GM12892 (cell line): ENCODE data around the gene FOXL1.

Experiments used
- POLR2A ChIP-seq: IDR thresholded peaks from 2 replicates; pipeline ENCODE4 v1.6.1; 2011; ENCODE audit warnings: low read depth, low read length, control low read depth
- POLR2AphosphoS5 ChIP-seq: IDR thresholded peaks from 2 replicates; pipeline ENCODE4 v1.6.1; 2011; ENCODE audit warnings: low read depth, low read length, control low read depth
- TAF1 ChIP-seq: IDR thresholded peaks from 2 replicates; pipeline ENCODE4 v1.6.1; 2011; ENCODE audit warnings: low read depth, mild to moderate bottlenecking, control low read depth, low read length, borderline replicate concordance

GRCh38 chr16:86565181-86565631 lies 13.1 kb upstream of the FOXL1 start:
- TF ChIP-seq POLR2AphosphoS5 (no peak), POLR2A (no peak), TAF1 (no peak)
